Peyer's patch (tissue), 4 donors: ENCODE measurements around the gene HADH.

Source experiments
- CTCF ChIP-seq, 6 experiments: fragments of 450-650 bp in 4 of 6; fragments of 200-600 bp in 2 of 6; sonication (generic) in 1 of 6; IDR thresholded peaks; one replicate each; pipeline ENCODE4 v1.5.1; 2017 to 2019; ENCODE audit warnings: antibody characterized with exemption in 6 of 6, mild to moderate bottlenecking in 3 of 6, moderate library complexity in 1 of 6
- POLR2A ChIP-seq, 2 donors: fragments of 450-650 bp; IDR thresholded peaks; one replicate each; pipeline ENCODE4 v1.5.1; 2017; ENCODE audit warnings: antibody characterized with exemption in 2 of 2, mild to moderate bottlenecking in 2 of 2, moderate library complexity in 2 of 2

DNA sequence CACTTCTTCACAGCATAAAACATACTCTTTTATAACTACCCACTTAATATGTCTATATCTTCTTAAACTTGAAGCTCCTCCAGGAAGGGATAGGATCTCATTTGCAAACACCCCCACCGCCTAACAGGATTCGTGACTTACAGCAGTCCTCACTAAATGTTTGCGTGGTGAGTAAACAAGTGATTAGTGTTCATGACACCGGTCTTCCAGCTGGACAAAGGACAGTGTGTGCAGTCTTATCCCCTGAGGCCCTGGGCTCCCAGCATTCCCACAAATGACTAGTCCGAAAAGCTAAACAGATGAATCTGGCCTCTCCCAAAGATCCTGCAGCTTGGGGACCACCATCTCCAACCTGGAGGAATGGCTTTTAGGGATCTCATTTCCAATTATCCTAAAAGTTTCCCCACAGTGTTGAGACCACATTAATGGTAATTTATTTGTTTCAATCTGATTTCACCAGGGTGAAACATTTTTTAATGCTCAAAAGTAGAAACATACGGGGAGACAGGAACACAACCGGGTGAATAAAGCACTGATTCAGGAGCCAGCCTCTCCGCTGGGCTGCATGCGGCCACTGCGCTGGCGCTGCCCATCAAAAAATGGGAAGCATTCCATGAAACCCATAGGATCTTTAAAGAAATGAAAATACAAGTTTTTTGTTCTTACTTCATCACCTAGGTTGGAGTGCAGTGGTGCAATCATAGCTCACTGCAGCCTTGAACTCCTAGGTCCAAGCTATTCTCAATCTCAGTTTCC is 69.2 kb downstream of the HADH start:
- TF ChIP-seq CTCF (IDR thresholded peaks at IDR 0.05) (no peak), POLR2A (IDR thresholded peaks at IDR 0.05) (no peak)
